GM19397 (cell line): ENCODE measurements around the gene BEGAIN.

Experiments used
- ATAC-seq: cut with Tn5 transposase; IDR thresholded peaks from one replicate; pipeline ENCODE4 v1.9.1; 2021; ENCODE audit warnings: mild to moderate bottlenecking, moderate library complexity; ENCODE audit not compliant: unreplicated experiment

The BEGAIN gene

DNA sequence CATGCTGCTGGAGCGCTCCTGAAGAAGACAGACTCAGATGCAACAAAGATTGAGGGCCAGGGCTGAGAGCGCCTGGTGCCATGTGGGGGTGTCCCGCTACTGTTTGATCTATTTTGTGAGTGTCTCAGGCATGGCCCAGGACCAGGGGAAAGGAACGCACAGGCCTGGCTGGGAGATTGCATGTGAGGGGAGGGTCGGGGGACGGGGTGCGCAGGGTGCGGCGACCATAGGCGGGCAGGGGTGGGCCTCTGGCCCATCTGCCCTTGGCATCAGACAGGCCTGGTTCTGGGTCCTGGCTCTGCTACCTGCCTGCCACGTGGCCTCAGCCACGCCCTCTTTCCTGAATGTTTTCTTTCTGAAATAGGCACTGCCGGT, 47.5 kb downstream of the BEGAIN start:
- no peak for ATAC-seq

- no peak for ATAC-seq
Observed at GRCh38 chr14:100539003-100539660, 48.1 kb downstream of the BEGAIN start.

- no peak for ATAC-seq
Observed at GRCh38 chr14:100538351-100539002, 48.7 kb downstream of the BEGAIN start.

DNA sequence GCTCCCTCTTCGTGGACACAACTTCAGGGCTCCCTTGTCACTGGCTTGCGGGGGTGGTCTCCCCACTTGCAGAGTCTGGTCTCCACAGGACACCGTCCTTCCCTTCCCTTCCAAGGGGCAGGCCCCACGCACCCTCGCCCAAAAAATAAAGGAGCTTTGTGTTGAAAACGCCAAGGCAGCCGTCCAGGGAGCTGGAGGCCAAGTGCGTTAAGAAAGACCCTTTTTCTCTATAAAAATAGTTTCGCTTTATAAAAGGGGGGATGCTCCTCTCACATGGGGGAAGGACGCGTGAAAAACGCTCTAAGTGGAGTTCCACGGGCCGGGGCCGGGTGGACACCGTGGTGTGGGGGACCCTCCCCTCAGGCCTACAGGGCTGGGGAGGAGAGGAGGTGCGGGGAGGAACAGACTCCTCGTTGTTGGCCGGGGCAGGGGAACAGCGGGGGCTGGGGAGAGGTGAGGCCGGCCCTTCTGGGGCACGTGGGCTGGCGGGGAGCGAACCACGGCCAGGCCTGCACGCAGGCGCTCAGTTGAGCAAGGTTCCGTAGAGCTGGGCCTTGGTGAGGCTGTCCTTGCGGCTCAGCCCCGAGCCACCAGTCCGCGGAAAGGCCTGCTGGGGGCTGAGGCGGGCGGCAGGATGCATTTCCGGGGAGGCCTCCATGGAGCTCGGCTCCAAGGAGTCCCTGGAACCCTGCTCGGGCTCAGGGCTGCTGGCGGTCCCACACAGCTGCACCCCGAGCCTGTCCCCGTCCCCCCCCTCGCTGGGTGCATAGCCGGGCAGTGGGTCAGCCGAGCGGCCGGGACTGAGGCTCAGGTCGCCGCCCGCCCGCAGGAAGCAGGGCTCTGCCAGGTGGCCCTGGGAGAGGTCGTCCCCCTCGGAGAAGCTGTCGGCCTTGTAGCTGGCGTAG, 49.5 kb downstream of the BEGAIN start:
- ATAC-seq = no peak

DNA sequence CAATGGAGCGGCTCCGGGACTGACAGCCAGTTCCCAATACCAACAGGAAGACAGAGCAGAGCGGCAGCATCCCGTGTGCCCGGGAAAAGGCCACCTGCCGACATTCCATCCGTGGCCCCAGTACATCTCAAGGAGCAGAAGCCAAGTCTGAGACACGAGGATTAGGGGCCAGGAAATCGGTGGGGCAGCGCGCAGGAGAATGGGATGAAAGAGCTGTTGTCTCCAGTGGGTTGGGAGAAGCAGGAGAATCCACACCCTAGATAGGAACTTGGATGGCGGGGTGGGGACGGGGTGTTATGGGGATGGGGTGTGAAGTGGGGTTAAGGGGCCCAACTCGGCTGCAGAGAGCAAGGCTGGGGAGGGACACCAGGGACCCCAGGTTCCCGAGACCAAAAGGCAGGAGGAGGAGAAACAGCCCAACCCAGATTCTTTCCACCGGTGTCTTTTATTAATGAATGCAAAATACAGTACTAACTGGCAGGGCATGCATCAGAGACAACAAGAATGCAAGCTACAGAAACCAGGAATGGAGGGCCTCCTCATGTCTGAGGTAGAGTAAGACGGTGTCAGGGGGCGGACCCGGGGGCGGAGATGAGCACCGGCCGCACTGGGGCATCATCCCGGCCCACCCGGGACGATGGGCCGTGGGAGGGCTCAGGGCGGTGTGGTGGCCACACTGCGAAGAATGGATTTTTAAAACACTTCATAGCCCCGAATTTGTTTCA, 50.3 kb downstream of the BEGAIN start:
- no peak for ATAC-seq

GRCh38 chr14:100536121-100536510, 51.1 kb downstream of the BEGAIN start:
- no peak for ATAC-seq

- no peak for ATAC-seq
Observed at GRCh38 chr14:100535287-100536120, 51.7 kb downstream of the BEGAIN start.

DNA sequence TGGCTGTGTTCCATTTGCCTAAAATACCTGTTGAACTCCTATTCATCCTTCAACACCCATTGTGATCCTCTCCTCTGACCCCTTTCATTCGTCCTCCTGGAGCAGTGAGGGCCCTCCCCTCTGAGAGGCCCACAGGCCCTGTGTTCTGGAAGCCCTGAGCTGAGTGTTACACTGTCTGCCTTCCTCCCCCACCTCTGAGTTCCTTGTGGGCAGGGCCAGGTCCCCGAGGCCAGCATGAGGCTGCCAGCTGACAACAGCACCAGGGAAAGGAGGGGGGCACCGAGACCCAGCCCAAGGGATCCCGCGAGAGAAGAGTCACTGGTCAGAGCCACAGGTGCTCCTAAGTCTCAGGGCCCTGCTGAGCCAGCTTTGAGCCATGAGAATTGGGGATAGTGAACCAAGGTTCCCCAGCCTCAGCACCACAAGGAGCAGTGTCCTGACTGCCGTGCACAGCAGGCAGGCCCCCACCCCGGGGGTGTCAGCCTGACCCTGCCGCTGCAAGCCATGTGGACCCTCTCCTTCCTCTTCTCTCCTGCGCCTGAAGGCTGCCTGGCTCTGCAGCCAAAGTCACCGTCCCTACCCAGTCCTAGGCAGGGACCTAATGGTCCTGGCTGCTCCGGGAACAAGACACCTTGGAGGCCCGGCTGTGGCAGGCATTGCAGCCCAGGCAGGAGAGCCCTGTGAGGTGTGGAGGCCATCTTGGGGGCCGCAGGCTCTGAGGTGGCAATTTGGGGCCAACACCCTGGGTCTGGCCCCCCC, 52.5 kb downstream of the BEGAIN start:
- ATAC-seq = no peak

DNA sequence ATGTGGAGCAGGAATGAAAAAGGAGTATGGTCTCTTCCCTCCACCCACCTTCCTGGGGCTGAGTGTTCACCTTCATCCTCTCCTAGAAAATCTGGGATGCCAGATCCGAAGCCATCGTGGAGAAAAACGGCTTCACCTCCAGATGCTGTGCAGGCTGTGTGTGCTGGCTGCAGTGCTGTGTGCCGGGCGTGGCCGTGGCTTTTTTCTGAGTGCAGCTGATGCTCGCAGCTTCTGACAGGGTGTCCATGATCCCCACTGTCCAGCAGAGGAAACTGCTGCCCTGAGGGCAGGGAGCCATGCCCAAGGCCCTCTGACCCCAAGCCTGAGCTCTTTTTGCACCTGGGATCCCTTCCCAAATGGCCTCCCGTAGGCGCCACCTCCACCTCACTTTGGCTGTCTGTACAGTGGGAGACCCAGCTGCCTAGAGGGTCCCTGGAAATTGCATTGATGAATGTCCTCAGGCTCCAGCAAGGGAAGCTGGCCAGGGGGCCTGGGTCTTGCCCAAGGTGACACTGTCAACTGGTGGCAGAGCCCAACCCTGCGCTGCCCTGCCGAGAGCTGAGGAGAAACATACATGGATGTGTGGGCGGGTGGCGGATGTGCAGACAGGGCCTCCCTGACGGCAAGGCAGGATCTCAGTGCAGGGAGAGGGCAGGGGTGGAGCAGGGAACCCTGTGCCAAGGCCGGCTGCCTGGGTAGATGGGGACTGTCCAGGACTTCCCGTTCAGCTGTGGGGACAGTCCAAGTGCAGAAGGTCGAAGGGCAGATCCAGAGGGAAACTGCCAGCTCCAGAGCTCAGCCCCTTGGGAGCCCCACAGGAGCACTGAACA, 53.3 kb downstream of the BEGAIN start:
- no peak for ATAC-seq

DNA sequence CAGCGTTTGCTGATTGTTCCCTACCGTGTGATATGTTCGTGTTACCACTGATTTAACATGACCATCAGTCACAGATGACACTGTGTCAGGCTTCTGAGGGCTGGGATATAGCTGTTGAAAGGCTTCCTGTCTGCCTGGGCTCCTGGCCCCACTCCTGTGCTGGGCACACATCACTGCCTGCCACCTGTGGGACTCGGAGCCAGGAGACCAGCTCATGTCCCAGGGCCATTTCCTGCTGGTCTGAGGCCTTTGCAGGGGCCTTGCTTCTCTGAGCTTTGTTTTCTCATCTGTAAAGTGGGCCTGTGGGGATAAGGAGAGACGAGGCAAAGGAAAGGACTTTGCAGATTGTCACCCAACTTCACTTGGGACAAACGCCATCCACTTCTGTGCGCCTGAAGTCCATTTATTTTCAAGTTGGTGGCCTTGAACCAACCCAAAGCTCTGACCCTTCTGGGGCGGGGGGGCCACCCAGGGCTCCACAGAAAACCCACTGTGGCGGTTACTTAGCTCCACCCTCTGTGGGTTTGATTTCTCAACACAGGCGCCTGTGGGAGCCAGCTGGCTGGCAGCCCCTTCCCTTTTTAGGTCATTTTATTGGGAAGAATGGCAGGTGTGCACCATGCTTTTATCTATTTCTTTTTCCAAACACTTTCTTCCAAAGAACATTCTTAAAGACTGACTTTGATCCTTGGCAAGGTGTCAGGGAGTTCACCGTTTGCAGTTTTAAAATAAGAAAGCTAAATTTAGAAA, 54.1 kb downstream of the BEGAIN start:
- no peak for ATAC-seq

GRCh38 chr14:100532154-100532861, 54.9 kb downstream of the BEGAIN start:
- no peak for ATAC-seq

GRCh38 chr14:100531152-100532121, 55.8 kb downstream of the BEGAIN start:
- ATAC-seq = no peak

- no peak for ATAC-seq
Observed at GRCh38 chr14:100530270-100531072, 56.7 kb downstream of the BEGAIN start.

- no peak for ATAC-seq
Observed at GRCh38 chr14:100529561-100530031, 57.6 kb downstream of the BEGAIN start.

DNA sequence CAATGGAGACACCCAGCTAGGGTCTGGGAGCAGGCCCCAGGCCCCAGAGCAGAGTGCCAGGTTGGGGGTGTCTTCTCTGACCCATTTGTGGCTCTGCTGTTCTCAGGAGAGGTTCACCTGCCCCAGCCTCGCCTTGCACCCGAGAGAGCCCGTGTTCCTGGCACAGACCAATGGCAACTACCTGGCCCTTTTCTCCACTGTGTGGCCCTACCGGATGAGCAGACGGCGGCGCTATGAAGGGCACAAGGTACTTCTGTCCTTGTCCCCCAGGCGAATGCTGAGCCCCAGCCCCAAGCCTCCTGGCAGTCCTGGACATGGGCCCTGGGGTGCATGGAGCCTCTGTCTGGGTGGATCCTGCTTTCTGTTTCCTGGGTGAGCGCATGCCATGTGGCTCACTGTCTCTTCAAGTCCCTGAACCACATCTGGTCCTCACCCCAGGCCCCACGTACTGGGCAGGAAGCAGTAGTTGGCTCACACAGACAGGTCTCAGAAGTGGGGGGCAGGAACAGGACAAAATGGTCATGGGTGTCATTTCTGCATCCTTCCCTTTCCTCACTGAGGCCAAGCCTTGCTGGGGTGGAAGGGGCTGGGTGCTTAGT, 58.2 kb downstream of the BEGAIN start:
- ATAC-seq = no peak
